HG02610 (cell line): Measurements from ENCODE around the gene LPIN3.

ENCODE experiments used
- ATAC-seq: cut with Tn5 transposase; IDR thresholded peaks from one replicate; pipeline ENCODE4 v1.9.1; 2021; ENCODE audit warnings: mild to moderate bottlenecking, moderate library complexity; ENCODE audit not compliant: unreplicated experiment

Gene LPIN3

GRCh38 chr20:41390889-41391288 lies 50.3 kb downstream of the LPIN3 start:
- no peak for ATAC-seq

GRCh38 chr20:41391587-41392001 lies 51.0 kb downstream of the LPIN3 start:
- no peak for ATAC-seq

GRCh38 chr20:41392295-41392694 lies 51.7 kb downstream of the LPIN3 start:
- ATAC-seq, result no peak

- ATAC-seq, result no peak
Observed at GRCh38 chr20:41392871-41393704, 52.5 kb downstream of the LPIN3 start.

GRCh38 chr20:41393705-41394066 lies 53.1 kb downstream of the LPIN3 start:
- ATAC-seq, result no peak

GRCh38 chr20:41394081-41394480 lies 53.5 kb downstream of the LPIN3 start:
- no peak for ATAC-seq

GRCh38 chr20:41394931-41395666 lies 54.5 kb downstream of the LPIN3 start:
- ATAC-seq, result no peak

GRCh38 chr20:41395667-41396664 lies 55.3 kb downstream of the LPIN3 start:
- no peak for ATAC-seq

GRCh38 chr20:41398408-41398807 lies 57.8 kb downstream of the LPIN3 start:
- ATAC-seq, result no peak

GRCh38 chr20:41403604-41404003 lies 63.0 kb downstream of the LPIN3 start:
- no peak for ATAC-seq

- no peak for ATAC-seq
Observed at GRCh38 chr20:41405436-41405835, 64.8 kb downstream of the LPIN3 start.

GRCh38 chr20:41406353-41406752 lies 65.7 kb downstream of the LPIN3 start:
- no peak for ATAC-seq

GRCh38 chr20:41406896-41407444 lies 66.3 kb downstream of the LPIN3 start:
- ATAC-seq, result no peak

- ATAC-seq, result no peak
Observed at GRCh38 chr20:41407607-41408006, 67.0 kb downstream of the LPIN3 start.

GRCh38 chr20:41408156-41408794 lies 67.7 kb downstream of the LPIN3 start:
- peak; percentile 78 for ATAC-seq

GRCh38 chr20:41408986-41409385 lies 68.4 kb downstream of the LPIN3 start:
- no peak for ATAC-seq
